Right lobe of liver (tissue), 4 donors: ENCODE results near the gene DLD.

ENCODE experiments used
- POLR2A ChIP-seq: fragments of 450-650 bp; IDR thresholded peaks from one replicate; pipeline ENCODE4 v1.6.1; 2017; ENCODE audit warnings: antibody characterized with exemption, mild to moderate bottlenecking
- TF ChIP-seq, protein P1 (sequence below), 4 donors: fragments of 200-600 bp in 3 of 4; fragments of 450-650 bp in 1 of 4; IDR thresholded peaks; one replicate each; pipeline versions ENCODE4 v1.5.1 to v1.8.0; 2016 to 2022; ENCODE audit warnings: antibody characterized with exemption in 4 of 4, mild to moderate bottlenecking in 2 of 4
- donor health status: DM: no; HTN: no; CAD: no.
- donor health status: DM: no; HTN: no; CAD: no.
- donor health status: DM: no; HTN: yes; CAD: no.

DNA sequence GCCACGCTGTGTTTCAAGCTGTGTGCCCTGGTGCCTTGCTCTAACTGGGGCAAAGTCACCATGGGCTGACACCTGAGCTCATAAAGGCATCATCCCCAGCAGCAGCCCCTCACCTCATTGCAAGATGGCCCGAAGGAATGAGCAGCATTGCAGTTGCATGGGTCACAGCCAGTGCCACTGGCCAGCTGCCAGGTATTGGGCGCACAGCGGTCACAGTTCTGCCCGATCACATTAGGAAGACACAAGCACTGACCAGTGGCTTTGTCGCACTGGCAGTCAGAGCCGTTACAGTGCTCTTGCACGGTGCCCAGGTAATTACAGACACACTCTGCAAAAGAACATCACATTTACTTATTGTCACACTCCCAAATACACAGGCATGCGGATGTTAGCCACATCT lies 60.9 kb downstream of the DLD start:
- TF ChIP-seq, protein P1, sequence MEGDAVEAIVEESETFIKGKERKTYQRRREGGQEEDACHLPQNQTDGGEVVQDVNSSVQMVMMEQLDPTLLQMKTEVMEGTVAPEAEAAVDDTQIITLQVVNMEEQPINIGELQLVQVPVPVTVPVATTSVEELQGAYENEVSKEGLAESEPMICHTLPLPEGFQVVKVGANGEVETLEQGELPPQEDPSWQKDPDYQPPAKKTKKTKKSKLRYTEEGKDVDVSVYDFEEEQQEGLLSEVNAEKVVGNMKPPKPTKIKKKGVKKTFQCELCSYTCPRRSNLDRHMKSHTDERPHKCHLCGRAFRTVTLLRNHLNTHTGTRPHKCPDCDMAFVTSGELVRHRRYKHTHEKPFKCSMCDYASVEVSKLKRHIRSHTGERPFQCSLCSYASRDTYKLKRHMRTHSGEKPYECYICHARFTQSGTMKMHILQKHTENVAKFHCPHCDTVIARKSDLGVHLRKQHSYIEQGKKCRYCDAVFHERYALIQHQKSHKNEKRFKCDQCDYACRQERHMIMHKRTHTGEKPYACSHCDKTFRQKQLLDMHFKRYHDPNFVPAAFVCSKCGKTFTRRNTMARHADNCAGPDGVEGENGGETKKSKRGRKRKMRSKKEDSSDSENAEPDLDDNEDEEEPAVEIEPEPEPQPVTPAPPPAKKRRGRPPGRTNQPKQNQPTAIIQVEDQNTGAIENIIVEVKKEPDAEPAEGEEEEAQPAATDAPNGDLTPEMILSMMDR (IDR thresholded peaks at IDR 0.05), result no peak
- TF ChIP-seq POLR2A, result no peak
